GM21576 (cell line): Measurements from ENCODE around the gene FAIM2.
"Not testable (repeated sequence)": the region's sequence is repeated elsewhere in the genome, so short reads cannot be mapped to it uniquely, and the experiment has no call there.

Experiments used
- ATAC-seq: cut with Tn5 transposase; IDR thresholded peaks from one replicate; pipeline ENCODE4 v1.9.1; 2021; ENCODE audit warnings: mild to moderate bottlenecking, moderate library complexity; ENCODE audit not compliant: unreplicated experiment

The FAIM2 gene

DNA sequence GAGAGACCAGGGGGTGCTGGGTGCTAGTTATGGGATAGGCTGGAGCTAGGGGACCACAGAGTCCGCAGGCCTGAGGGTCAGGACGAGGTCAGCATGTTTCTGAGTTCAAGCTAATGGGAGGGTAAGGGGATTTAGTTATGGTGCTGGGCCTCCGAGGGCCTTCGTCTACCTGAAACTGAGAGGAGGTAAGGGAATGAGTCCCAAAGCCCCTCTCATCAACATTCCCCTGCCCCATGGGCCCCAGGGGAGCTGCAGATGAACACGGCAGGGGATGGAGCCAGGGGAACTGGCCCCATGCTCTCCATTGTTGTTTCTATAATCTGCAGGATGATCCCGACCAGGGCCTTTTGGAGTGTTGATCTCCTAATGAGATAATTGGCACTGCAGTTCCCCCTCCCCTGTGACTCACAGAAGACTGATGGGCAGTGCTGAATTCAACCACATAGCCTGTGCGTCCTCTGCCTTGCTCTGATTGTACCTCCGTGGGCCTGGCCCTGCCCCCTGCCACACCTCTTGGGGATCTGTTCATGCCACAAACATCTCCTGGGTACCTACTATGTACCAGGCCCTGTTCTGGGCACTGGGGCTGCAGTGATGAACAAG is 21.4 kb downstream of the FAIM2 start:
- ATAC-seq: no peak

DNA sequence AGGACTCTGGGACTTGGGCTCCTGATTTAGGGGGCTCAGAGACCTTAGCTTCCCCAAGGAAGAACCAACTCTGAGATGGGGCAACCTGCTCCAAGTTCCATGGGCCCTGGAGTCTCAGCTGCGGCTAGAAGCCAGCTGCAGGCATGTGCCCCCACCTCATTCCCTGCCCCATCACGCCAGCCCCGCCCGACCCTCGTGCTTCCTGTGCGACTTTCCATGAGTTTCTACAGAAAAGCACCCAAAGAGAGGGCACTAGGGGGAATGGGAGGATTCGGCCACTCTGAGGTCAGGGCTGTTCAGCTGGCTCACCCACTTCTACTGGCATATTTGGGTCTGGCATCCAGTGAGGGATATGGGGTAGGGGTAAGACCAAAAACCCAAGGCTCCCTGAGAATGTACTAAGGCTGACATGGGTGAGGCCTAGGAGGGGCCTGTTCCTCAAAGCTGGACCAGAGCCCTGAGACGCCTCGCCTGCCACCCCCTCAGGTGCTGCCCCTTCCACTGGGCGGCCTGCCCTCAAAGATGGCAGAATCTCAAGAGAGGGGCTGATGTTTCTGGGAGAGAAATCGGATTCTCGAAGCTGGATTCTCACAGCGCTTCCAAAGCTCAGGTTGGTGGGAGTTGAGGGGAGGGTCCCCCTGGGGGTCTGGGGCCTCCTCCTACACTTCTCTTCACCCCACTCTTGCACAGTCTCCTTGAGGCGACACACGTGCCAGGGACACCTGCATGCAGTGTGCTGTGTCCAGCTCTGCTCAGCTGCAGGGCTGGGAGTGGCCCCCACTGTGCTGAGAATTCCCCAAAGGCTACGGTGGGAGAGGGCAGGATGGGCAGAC is 22.1 kb downstream of the FAIM2 start:
- no peak for ATAC-seq

GRCh38 chr12:49880756-49881414 is 22.8 kb downstream of the FAIM2 start:
- no peak for ATAC-seq

- ATAC-seq: not testable (repeated sequence)
These were observed 24.6 kb downstream of the FAIM2 start for GRCh38 chr12:49879065-49879464.

GRCh38 chr12:49878021-49878420 is 25.7 kb downstream of the FAIM2 start:
- no peak for ATAC-seq

- ATAC-seq: no peak
These were observed 26.6 kb downstream of the FAIM2 start for GRCh38 chr12:49877066-49877465.

DNA sequence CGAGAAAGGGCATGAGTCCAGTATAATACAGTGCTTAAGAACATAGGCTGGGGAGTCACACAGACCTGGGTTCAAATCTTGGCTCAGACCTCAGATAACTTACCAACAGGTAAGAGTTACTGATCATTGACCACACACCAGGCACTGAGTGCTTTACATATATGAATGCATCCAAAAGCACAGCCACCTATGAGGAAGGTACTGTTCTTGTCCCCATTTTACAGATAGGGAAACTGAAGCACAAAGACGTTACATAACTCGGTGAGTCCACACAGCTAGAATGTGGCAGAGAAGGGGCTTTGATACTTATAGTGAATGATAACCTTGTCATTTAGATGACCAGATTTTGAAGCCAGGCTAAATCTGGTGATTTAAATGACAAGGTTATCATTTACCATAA is 27.6 kb downstream of the FAIM2 start:
- ATAC-seq: no peak

DNA sequence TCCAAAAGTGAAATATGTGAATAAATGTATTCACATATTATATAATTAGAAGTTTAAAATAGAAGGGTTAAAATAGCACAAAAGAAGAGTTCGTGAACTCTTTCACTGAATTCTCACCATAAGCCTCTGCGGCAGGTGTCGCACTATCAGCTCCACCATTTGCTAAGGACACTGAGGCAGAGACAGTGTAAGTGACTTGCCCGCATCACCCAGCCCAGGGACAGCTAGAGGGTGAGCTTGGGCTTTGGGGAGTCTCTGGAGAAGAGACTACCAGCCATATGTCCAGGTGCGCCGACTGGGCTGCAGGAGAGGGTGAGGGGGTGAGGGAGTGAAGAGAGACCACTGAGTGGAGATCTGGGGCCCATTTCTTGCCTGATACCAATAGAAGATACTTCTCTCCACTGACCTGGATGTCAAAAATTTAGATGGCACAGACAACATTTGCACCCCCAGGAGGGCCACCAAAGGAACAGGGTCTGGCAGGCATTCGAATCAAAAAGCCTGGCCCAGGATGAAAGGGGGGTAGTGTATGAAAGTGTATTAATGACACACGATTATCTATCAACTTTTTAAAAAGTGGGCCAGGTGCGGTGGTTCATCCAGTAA is 28.5 kb downstream of the FAIM2 start:
- ATAC-seq: no peak

DNA sequence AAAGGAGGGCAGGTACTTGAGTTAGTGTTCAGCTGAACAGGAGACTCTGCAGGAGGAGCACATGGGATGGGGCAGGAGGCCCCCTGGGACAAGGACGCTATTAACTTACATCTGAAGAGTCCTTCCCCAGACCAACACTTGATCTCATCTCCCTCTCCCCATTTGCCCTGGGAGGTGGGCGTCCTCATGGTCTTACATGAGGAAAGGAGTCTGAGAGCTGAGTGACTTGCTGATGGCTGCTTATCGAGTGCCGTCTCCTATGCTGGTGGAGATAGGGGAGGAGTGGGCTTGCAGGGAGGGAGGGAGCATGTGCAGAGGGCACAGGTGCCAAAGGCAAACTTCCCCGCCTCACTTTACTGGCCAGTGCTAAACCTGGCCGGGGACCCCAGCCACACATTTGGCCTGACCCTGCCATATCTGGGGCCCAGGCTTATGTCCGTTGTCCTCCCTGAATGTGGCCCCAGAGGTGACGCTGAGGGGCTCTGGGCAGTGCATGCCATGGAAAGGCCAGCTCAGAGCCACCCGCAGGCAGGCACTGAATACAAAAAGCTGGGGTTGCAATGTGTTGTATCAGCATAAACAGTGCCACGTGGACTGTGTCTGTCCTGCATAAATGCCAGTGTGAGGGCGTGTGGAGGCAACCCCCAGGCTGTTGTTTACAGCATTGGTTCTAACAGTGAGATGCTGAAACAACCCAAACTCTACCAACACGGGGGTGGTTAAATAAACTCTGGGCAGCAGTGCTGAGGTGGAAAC is 29.4 kb downstream of the FAIM2 start:
- no peak for ATAC-seq

DNA sequence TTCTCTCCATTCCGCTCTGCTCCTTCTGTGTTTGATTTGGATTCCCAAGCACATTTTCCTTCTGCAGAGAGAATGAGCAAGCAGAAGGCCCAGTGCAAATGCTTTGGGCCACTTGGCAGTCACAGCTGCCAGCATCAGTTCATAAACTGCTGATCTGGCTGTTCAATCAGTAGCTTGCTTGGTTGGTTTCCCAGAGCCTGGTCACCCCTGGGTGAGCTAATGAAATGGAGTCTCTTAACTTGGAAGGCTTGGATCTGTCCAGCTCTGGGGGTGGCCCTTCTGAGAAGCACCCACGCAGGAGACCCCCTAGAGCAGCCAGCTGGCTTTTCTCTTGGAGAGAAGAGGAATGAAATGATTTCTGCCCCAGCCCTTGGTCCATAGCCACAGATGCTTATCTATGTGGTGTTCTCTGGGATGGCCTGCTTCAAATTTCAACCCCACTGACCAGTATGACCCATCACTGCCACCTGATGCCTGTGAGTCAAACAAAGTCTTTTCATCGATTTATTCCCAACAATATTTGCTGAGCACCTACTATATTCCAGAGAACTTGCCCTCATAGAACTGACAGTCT is 30.3 kb downstream of the FAIM2 start:
- ATAC-seq: no peak

GRCh38 chr12:49872781-49873181 is 30.9 kb downstream of the FAIM2 start:
- ATAC-seq: no peak

- ATAC-seq: no peak
These were observed 31.3 kb downstream of the FAIM2 start for GRCh38 chr12:49872381-49872780.

DNA sequence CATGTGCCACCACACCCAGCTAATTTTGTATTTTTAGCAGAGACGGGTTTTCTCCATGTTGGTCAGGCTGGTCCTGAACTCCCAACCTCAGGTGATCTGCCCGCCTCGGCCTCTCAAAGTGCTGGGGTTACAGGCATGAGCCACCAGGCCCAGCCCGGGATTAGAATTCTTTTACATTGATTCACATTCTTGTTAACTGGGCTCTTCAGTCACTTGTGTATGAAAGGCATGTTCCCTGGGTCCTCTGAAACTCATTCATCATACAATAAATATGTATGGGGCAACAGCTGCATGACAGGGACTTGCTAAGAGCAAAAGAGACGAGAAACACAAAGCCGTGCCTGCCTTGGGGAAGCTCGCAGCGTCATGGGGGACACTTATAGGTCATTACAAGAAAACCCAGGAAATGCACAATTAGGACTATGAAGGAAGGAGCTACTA is 31.9 kb downstream of the FAIM2 start:
- ATAC-seq: not testable (repeated sequence)

DNA sequence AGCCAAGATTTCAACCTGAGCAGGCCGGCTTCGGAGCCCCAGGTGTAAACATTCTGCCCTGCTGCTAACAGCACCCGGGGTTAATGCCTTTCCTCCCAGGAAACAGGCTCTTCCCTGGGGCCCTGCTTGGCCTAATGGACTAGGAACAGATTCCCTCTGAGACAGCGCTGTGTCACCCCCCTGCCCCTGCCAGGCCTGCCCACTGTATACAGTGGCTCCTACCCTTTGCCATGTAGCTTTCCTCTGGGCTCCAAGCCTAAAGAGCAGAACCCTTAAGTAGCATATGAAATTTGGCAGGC is 32.5 kb downstream of the FAIM2 start:
- no peak for ATAC-seq

DNA sequence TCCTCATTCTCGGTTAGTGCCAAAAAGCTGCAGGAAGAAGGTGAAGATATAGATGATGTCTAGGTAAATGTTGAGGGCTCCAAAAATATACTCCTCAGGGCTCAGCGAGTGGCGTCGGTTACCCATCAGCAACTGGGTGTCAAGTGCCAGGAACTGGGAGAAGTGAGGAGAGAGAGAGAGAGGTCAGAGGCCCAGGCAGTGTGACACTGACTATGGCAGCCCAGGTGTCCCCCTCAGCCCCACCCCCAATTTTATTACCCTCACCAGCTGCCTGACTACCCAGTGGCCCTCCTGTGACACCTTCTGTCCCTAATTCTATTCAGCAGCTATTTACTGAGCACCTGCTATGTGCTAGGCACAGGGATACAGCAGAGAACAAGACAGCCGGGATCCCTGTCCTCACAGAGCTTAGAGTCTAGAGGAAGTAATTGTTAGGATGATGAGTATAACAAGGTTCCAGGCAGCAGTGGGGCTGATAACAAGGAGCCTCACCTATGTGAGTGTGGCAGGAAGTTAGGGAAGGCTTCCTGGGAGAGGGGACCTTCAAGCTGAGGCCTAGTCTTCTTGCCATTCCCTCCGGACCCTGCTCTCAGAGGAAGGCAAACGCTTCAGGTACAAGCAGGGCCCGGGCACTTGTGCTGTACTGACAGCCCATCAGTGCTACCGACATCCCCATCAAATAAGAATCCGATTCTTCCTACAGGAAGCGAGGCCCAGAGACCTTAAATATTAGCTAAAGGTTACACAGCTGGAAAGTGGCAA is 33.0 kb downstream of the FAIM2 start:
- ATAC-seq: no peak

GRCh38 chr12:49869816-49870500 is 33.7 kb downstream of the FAIM2 start:
- no peak for ATAC-seq

GRCh38 chr12:49868952-49869815 is 34.5 kb downstream of the FAIM2 start:
- no peak for ATAC-seq

DNA sequence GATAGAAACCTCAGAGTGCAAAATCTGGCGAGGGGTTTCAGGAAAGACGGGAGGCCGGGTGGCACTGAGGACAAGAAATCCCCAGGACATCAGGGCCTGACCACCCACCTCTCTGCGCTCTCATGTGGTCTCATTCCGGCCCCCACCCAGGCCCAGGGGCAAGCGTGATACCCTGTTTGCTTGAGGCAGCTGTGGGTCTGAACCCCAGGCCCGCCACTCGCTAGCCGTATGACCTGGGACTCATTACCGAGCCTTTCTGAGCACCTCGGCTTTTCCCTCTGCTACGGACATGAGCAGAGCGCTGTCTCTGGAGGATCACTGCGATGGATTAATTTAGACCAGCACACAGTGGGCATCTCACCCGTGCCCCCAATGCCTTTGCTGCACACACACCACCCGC is 35.3 kb downstream of the FAIM2 start:
- ATAC-seq: no peak
